ENCODE measurements around the gene STKLD1. TPM values are rescaled to one million over a fixed set of nuclear protein-coding genes. Genes with fewer than 3 reads are reported as not detected.
A peak's percentile ranks its signal among the peaks of the same experiment; 100 is the strongest.

The STKLD1 gene
- total RNA-seq, 3 donors from 2014 or later (not counting 1 experiment from before 2014, with no cell fraction given): 0.53 to 2.9 (median 1.1) TPM

DNA sequence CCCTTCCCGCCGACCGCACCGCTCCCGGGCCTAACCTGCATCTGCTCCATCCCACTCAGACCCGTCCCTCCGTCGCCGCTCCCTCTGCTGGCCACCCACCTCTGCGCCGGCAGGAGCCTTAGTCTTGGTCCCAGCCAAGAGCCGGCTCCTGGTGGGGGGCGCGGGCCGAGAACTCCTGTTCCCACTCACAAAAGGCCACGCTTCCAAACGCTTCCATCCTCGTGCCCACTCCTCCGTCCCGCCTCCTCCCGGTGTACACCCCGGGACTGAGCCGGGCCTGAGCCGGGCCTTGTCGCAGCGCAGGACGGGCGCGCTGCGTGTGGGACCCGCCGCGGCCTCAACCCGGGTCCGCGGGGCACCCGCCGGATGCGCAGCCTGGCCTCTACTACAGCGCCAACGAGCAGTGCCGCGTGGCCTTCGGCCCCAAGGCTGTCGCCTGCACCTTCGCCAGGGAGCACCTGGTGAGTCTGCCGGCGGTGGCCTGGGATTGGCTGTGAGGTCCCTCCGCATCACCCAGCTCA lies 53.5 kb downstream of the STKLD1 start:
- Histone ChIP-seq H3K27ac (ENCODE audit: low read length) (no peak overlapping the region), H3K36me3 (ENCODE audit: control insufficient read depth, insufficient read depth, low read length) (no peaks in the 10 kb centered on the region), H3K4me3 (ENCODE audit: low read length) (no peak overlapping the region), H3K9me3 (ENCODE audit: control insufficient read depth, insufficient read depth, low read length) (no peaks in the 10 kb centered on the region), H3K4me1 (ENCODE audit: control insufficient read depth, insufficient read depth, low read length) (peaks cover 6% of the 10 kb centered on the region), H3K27me3 (ENCODE audit: control insufficient read depth, insufficient read depth, low read length) (peaks cover 8% of the 10 kb centered on the region)
- H3K4me3 Mint-ChIP-seq: peak overlapping the region; percentile 63
- peaks cover 8 to 22% of the 10 kb centered on the region in 2 donors for H3K27me3 Mint-ChIP-seq (ENCODE audit: low read depth in 2 of 2)
- intact Hi-C loops (cut with micrococcal nuclease): no loop called here
- ATAC-seq (peak in 1 of 3 donors; percentile 31), DNase-seq (peak in 1 of 2 donors; percentile 37)
- no peaks in the 10 kb centered on the region for H3K36me3 Mint-ChIP-seq
- 31% methylated on average over 49 of the region's 49 CpGs for WGBS (ENCODE audit: insufficient coverage)
- no peaks in the 10 kb centered on the region for H3K9me3 Mint-ChIP-seq
- TF ChIP-seq, protein P1, sequence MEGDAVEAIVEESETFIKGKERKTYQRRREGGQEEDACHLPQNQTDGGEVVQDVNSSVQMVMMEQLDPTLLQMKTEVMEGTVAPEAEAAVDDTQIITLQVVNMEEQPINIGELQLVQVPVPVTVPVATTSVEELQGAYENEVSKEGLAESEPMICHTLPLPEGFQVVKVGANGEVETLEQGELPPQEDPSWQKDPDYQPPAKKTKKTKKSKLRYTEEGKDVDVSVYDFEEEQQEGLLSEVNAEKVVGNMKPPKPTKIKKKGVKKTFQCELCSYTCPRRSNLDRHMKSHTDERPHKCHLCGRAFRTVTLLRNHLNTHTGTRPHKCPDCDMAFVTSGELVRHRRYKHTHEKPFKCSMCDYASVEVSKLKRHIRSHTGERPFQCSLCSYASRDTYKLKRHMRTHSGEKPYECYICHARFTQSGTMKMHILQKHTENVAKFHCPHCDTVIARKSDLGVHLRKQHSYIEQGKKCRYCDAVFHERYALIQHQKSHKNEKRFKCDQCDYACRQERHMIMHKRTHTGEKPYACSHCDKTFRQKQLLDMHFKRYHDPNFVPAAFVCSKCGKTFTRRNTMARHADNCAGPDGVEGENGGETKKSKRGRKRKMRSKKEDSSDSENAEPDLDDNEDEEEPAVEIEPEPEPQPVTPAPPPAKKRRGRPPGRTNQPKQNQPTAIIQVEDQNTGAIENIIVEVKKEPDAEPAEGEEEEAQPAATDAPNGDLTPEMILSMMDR (IDR thresholded peaks at IDR 0.05): no peak
- H3K27ac Mint-ChIP-seq: no peak overlapping the region
- H3K4me1 Mint-ChIP-seq: peaks cover 0 to 6% of the 10 kb centered on the region in 2 donors

DNA sequence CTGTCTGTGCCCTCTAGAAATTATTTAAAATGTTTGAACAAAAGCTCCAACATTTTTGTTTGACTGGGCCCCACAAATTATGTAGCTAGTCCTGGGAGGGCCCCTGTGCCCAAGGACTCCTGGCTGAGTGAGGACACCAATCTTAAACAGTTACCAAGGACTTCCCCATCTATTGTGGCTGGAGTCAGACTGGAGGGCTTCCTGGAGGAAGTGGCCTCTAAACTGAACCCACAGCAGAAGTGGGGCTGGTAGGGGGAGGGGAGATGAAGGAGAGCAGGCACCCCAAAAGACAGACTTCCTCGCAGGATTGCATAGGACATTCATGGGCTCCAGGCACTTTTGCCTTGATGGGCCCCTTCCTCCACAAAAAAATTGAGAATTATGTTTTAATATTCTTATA lies 54.1 kb downstream of the STKLD1 start:
- H3K27me3 Mint-ChIP-seq (ENCODE audit: low read depth in 2 of 2): peaks cover 8 to 22% of the 10 kb centered on the region in 2 donors
- no peaks in the 10 kb centered on the region for H3K36me3 Mint-ChIP-seq
- H3K9me3 Mint-ChIP-seq: no peaks in the 10 kb centered on the region
- H3K27ac ChIP-seq (ENCODE audit: low read length): no peak overlapping the region
- no peak overlapping the region for H3K4me3 ChIP-seq (ENCODE audit: low read length)
- H3K9me3 ChIP-seq (ENCODE audit: control insufficient read depth, insufficient read depth, low read length): no peaks in the 10 kb centered on the region
- H3K27ac Mint-ChIP-seq: no peak overlapping the region
- peaks cover 6% of the 10 kb centered on the region for H3K4me1 ChIP-seq (ENCODE audit: control insufficient read depth, insufficient read depth, low read length)
- TF ChIP-seq, protein P1 (IDR thresholded peaks at IDR 0.05): no peak
- peaks cover 0 to 6% of the 10 kb centered on the region in 2 donors for H3K4me1 Mint-ChIP-seq
- DNase-seq (no peak), ATAC-seq (no peak)
- intact Hi-C loops (cut with micrococcal nuclease): no loop called here
- no peaks in the 10 kb centered on the region for H3K36me3 ChIP-seq (ENCODE audit: control insufficient read depth, insufficient read depth, low read length)
- no CpG with 5 or more reads among the region's 1 CpG for WGBS (ENCODE audit: insufficient coverage)
- peaks cover 8% of the 10 kb centered on the region for H3K27me3 ChIP-seq (ENCODE audit: control insufficient read depth, insufficient read depth, low read length)
- H3K4me3 Mint-ChIP-seq: no peak overlapping the region

DNA sequence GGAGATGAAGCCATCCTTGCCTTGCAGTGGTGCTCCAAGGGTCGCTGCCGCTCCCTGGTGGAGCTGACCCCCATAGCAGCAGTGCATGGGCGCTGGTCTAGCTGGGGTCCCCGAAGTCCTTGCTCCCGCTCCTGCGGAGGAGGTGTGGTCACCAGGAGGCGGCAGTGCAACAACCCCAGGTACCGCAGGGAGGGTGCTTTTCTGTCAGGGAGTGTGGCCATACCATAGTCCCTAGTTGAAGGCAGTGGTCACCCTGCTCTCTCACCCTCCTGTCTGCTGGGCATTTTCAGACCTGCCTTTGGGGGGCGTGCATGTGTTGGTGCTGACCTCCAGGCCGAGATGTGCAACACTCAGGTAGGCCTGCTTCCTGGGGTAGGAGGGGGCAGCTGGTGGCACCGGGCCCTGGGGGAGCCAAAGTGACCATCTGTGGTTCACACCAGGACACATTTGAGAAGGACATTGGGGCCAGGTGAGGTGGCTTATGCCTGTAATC lies 57.2 kb downstream of the STKLD1 start:
- H3K27me3 ChIP-seq (ENCODE audit: control insufficient read depth, insufficient read depth, low read length): no peaks in the 10 kb centered on the region
- TF ChIP-seq, protein P1 (IDR thresholded peaks at IDR 0.05): no peak
- Mint-ChIP-seq H3K9me3 (no peaks in the 10 kb centered on the region), H3K36me3 (no peaks in the 10 kb centered on the region), H3K27me3 (ENCODE audit: low read depth in 2 of 2) (peaks cover 0 to 3% of the 10 kb centered on the region in 2 donors), H3K4me1 (peaks cover 0 to 6% of the 10 kb centered on the region in 2 donors), H3K4me3 (no peak overlapping the region), H3K27ac (no peak overlapping the region)
- DNase-seq: no peak
- 92% methylated on average over 11 of the region's 11 CpGs for WGBS (ENCODE audit: insufficient coverage)
- H3K36me3 ChIP-seq (ENCODE audit: control insufficient read depth, insufficient read depth, low read length): no peaks in the 10 kb centered on the region
- intact Hi-C loops (cut with micrococcal nuclease): no loop called here
- no peak overlapping the region for H3K4me3 ChIP-seq (ENCODE audit: low read length)
- no peaks in the 10 kb centered on the region for H3K9me3 ChIP-seq (ENCODE audit: control insufficient read depth, insufficient read depth, low read length)
- H3K4me1 ChIP-seq (ENCODE audit: control insufficient read depth, insufficient read depth, low read length): no peaks in the 10 kb centered on the region
- ATAC-seq: no peak
- H3K27ac ChIP-seq (ENCODE audit: low read length): no peak overlapping the region

DNA sequence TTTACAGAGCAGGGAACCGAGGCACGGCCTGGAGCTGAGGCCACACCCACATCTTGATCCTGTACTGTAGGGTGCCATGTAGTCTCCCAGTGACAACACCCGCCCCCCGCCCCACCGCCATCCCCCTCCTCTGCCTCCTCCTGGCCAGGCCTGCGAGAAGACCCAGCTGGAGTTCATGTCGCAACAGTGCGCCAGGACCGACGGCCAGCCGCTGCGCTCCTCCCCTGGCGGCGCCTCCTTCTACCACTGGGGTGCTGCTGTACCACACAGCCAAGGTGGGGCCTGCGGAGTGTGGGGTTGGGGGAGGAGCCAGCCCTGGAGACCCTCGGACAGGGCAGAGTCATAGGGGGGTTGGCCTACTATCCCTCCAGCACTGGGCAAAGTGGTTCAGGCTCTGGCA lies 60.5 kb downstream of the STKLD1 start:
- no peaks in the 10 kb centered on the region for H3K9me3 ChIP-seq (ENCODE audit: control insufficient read depth, insufficient read depth, low read length)
- no peaks in the 10 kb centered on the region for H3K36me3 ChIP-seq (ENCODE audit: control insufficient read depth, insufficient read depth, low read length)
- Mint-ChIP-seq H3K27ac (no peak overlapping the region), H3K4me3 (no peak overlapping the region), H3K9me3 (no peaks in the 10 kb centered on the region), H3K4me1 (no peaks in the 10 kb centered on the region), H3K36me3 (no peaks in the 10 kb centered on the region), H3K27me3 (ENCODE audit: low read depth in 2 of 2) (no peaks in the 10 kb centered on the region)
- ATAC-seq: no peak
- TF ChIP-seq, protein P1 (IDR thresholded peaks at IDR 0.05): no peak
- 94% methylated on average over 16 of the region's 16 CpGs for WGBS (ENCODE audit: insufficient coverage)
- H3K27me3 ChIP-seq (ENCODE audit: control insufficient read depth, insufficient read depth, low read length): no peaks in the 10 kb centered on the region
- no peak overlapping the region for H3K4me3 ChIP-seq (ENCODE audit: low read length)
- intact Hi-C loops (cut with micrococcal nuclease): no loop called here
- DNase-seq: no peak
- H3K27ac ChIP-seq (ENCODE audit: low read length): no peak overlapping the region
- peaks cover 7% of the 10 kb centered on the region for H3K4me1 ChIP-seq (ENCODE audit: control insufficient read depth, insufficient read depth, low read length)
